HG03460 (cell line): Measurements from ENCODE around the gene MYO7A.

Experiments used
- ATAC-seq: cut with Tn5 transposase; IDR thresholded peaks from one replicate; pipeline ENCODE4 v1.9.1; 2021; ENCODE audit not compliant: unreplicated experiment

Gene MYO7A

GRCh38 chr11:77182542-77183430 lies 54.7 kb downstream of the MYO7A start:
- no peak for ATAC-seq

- ATAC-seq: no peak
Measured at GRCh38 chr11:77183431-77183984, 55.5 kb downstream of the MYO7A start.

- ATAC-seq: no peak
Measured at GRCh38 chr11:77184136-77184860, 56.3 kb downstream of the MYO7A start.

GRCh38 chr11:77186302-77186701 lies 58.3 kb downstream of the MYO7A start:
- ATAC-seq: no peak

- ATAC-seq: no peak
Measured at GRCh38 chr11:77187111-77187750, 59.2 kb downstream of the MYO7A start.

- ATAC-seq: peak; percentile 49
Measured at GRCh38 chr11:77187776-77188632, 60.0 kb downstream of the MYO7A start.

GRCh38 chr11:77188633-77189491 lies 60.8 kb downstream of the MYO7A start:
- ATAC-seq: no peak

- no peak for ATAC-seq
Measured at GRCh38 chr11:77189588-77190210, 61.7 kb downstream of the MYO7A start.

GRCh38 chr11:77190331-77191075 lies 62.5 kb downstream of the MYO7A start:
- no peak for ATAC-seq

- ATAC-seq: no peak
Measured at GRCh38 chr11:77191429-77191822, 63.4 kb downstream of the MYO7A start.

GRCh38 chr11:77191823-77192495 lies 63.9 kb downstream of the MYO7A start:
- ATAC-seq: no peak

GRCh38 chr11:77193167-77193566 lies 65.1 kb downstream of the MYO7A start:
- ATAC-seq: no peak

- no peak for ATAC-seq
Measured at GRCh38 chr11:77193911-77194830, 66.1 kb downstream of the MYO7A start.

GRCh38 chr11:77195071-77195755 lies 67.2 kb downstream of the MYO7A start:
- no peak for ATAC-seq

GRCh38 chr11:77196961-77197360 lies 68.9 kb downstream of the MYO7A start:
- no peak for ATAC-seq

GRCh38 chr11:77197626-77198320 lies 69.7 kb downstream of the MYO7A start:
- no peak for ATAC-seq
